Muscle of arm (tissue), 12 donors: ENCODE measurements around the gene CYP11A1. TPM values are rescaled to one million over a fixed set of nuclear protein-coding genes. Genes with fewer than 3 reads are reported as not detected.

ENCODE experiments used
- DNase-seq: peaks from one replicate; pipeline ENCODE4 v3.0.0-alpha.2; 2013
- polyA plus RNA-seq, 12 donors: library from polyadenylated mRNA; unstranded; fragments of 120-200 nt; gene quantifications; one replicate each; pipeline ENCODE4 v1.2.1, GENCODE V29; 2013; ENCODE audit not compliant: insufficient read length in 12 of 12

The CYP11A1 gene
- polyA plus RNA-seq, 12 donors: 1.1 to 2.5 (median 1.7) TPM; not detected in 2

DNA sequence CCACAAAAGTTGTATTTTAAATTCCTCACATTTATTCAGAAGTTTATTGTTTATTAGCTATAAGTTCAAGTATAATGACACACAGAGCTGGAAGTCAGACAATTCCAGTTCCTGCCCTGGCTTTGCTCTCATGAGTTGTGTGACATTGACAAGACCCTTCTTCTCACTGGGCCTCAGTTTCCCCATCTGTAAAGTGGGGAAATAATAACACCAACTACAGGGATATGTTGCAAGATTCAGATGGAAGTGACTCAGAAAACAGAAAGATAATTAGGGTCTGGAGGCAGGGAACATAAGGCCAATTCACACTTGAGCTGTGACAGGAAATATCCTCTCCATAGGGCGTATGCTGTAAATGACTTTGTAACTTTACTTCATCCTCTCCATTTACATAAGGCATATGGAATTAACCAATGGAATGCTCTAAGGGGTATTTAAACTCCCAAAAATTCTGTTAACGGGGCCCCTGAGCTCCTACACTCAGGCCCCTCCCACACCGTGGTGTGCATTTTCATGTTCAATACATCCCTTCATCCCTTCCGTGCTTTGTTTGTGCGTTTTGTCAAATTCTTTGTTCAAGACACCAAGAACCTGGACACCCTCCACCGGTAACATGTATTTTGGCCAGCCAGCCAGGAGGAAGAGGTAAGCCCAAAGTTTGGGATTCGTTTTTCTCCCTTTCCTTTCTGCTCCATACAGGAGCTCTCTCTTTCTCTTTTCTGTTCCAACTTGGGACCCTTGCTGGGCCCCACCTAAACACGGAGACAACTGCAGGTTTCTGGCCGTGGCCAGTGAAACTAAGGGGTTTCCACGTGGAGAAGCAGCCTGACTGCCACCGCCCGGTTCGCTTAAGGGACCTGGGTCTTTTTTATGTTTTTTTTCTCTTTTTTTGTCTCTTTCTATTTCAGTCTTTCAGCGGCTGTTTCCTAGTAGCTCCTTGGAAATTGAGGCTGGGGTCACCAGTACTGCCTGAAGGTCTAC, 16.9 kb downstream of the CYP11A1 start:
- no peak for DNase-seq

DNA sequence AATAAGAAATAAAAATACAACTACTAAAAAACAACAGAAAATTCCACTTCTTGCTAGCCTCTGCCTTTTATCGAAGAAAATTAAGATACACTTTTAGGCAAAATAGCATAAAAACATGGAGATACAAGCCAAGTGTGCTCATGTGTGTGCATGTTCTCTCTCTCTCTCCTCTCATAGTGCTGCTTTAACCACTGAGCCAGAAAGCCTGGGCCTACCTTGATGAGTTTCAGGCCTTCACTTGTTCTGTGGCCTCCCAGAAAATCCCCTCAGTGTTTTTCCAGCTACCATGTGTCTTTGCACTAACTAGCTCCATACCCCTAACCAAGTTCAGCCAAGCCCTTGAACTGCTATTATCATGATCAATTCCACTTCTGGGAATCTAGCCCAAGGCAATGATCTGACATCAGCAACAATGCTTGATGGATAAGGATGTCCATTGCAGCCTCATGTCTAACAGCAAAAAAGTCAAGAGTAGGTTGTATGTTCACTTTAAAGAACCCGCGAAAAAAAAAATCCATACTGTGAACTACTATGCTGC, 18.1 kb downstream of the CYP11A1 start:
- no peak for DNase-seq

DNA sequence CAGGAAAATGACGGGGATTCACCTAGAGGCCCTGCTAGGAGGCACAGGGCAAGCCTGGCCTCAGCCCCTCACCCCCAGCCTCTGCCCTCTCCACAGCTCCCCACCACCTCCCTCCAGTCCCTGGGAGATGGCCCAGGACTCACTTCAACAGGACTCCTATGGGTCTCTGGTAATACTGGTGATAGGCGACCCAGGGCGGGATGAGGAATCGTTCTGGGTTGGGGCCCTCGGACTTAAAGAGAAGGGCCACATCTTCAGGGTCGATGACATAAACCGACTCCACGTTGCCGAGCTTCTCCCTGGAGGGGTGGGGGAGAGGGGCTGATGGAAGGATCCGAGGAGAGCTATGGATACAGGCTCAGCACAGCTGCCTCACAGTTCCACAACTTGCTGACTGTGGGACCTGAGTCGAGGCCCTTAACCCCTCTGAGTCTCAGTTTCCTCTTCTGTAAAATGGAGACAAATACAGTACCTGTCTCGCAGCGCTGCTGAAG, 19.6 kb downstream of the CYP11A1 start:
- DNase-seq: no peak

DNA sequence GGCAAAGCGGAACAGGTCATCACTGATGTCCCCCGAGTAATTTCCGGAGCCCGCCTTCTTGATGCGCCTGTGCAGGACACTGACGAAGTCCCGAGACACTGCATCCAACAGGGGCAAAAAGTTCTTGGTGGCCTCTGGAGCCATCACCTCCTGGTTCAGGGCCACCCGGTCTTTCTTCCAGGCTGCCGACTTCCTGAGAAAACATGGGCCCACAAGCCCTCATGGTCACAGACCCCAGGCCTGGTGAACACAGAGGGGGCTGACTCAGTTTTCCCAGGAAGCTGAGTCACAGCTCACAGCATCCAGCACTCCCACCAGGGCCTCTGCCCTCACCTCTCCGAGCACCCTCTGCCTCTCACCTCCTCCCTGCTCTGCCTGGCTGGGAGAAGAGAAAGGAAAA, 22.4 kb downstream of the CYP11A1 start:
- DNase-seq: no peak

DNA sequence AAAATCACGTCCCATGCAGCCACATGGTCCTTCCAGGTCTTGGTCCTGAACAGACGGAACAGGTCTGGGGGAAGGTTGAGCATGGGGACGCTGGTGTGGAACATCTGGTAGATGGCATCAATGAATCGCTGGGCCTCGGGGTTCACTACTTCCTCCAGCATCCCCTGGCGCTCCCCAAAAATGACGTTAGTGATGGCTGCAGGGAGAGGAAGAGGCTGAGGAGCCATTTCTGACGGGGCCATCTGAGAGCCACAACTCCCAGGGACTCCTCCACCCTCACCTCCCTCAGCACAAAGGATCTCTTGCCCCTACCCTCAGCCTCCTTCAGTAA, 23.7 kb downstream of the CYP11A1 start:
- no peak for DNase-seq

DNA sequence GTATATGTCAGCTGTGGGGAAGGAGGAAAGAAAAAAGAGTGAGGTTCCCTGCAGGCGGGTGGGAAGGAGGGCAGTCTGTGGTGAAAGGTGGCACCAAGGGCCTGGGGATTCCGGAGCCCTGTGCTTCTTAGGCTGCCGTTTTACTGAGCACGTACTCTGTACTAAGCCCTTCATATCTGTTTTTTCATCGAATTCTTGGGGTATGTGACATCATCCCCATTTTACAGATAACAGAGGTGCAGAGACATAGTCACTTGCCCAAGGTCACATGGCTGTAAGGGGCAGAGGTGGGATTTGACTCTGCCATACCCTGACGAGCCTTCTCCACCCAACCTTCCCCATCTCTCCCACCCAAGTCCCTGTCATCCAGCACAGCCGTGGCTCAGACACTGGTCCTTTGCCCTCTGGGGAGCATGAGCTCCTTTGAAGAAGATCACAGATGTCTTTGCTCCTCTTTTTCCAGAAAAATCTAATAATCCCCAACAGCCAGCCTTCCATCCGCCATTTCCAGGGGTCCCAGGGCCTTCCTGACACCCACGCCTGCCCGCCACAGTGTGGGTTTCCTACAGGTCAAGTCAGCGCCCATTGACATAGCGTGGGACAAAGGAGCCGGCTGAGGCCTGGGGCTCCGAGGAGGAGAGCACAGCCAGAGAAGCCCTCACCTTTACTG, 24.2 kb downstream of the CYP11A1 start:
- no peak for DNase-seq

DNA sequence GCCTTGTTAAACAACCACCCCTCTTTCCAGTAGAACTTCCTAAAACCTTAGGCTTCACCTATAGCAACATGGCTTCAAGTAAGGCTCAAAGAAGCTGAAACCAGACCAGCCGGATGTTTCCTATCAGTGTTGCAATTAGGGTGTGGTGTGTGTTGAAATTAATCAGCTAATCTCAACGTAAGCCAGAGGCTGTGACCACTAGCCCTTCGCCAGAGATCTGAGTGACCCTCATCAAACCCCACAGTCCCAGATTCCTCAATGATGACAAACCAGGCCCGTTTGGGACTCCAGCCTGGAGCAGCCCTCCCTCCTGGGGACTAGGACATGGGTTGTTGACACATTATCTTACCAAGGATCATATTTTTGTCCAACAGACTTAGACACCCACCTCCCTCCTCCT, 27.3 kb downstream of the CYP11A1 start:
- no peak for DNase-seq

DNA sequence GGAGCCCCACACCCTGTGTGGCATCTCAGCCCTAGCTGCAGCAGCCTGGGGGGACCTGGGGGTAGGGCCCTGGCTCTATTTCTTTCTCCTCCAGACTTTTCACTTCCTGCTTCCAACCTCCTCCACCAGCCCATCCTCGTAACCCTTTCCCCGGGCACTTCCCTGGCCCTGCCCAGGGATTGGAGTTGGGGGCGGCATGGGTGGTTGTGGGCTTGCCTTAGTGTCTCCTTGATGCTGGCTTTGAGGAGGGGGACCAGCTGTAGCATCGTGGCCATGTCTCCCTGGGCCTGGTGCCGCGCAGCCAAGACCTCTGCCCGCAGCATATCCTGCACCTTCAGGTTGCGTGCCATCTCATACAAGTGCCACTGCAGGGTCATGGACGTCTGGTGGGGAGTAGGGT, 28.1 kb downstream of the CYP11A1 start:
- no peak for DNase-seq

DNA sequence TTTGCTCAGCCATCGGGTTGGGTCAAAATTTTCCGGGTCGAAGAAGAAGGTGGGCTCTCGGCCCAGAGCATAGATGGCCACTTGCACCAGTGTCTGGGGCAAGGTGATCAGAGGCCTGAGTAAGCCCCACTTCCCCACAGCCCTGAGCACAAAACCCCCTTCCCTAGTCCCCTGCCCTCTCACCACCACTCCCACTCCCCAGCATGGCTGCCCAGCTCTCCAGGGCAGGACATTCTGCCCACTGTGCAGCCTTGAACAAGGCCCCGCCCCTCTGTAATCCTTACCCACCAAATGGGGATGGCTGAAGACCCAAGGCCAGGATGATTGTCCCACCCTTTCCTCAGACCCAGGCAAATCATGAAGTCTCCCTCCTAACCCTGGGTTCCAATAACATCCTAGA, 28.8 kb downstream of the CYP11A1 start:
- DNase-seq: no peak

DNA sequence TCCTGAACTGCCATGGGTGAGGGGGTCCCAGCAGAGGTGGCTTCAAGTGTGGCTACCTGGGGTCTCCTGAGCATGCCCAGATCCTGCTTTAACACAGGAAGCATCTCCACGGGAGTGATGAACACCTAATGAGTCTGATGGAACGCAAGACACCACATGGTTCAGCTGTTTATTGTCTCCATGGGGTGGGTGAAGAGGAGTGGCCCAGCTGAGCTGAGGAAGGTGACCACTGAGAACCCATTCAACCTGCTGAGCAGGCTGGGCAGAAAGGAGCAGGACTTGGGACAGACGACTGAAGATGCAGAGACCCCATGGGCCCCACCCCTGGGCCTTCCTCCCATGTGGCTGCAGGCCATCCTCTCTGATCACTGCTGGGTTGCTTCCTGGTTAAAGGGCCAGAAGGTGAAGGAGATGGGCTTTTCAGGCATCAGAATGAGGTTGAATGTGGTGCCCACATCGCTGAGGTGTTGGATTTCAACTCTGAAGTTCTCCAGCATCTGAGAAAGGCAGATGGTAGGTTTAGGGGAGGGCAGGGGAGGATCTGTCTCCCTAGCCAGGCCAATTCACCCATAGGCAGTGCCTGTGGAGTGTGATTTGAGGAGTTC, 29.7 kb downstream of the CYP11A1 start:
- no peak for DNase-seq

DNA sequence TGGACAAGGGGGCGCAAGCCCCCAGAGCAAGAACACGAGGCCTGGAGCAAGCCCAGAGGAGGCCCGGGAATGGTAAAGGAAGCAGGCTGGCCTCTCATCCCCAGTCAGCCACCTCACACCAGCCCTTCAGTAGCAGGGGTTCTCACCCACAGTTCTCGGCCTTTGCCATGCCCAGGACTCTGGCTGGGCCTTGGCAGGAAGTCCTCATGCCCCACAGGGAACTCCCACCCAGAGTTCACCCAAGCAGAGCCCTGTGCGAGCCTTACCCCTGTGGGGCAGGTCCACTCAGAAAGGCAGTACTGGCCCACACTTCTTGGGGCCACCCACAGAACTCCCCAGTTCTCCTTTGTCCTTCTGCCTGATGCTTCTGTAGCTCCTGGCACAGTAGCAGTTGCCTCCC, 30.3 kb downstream of the CYP11A1 start:
- DNase-seq: no peak

DNA sequence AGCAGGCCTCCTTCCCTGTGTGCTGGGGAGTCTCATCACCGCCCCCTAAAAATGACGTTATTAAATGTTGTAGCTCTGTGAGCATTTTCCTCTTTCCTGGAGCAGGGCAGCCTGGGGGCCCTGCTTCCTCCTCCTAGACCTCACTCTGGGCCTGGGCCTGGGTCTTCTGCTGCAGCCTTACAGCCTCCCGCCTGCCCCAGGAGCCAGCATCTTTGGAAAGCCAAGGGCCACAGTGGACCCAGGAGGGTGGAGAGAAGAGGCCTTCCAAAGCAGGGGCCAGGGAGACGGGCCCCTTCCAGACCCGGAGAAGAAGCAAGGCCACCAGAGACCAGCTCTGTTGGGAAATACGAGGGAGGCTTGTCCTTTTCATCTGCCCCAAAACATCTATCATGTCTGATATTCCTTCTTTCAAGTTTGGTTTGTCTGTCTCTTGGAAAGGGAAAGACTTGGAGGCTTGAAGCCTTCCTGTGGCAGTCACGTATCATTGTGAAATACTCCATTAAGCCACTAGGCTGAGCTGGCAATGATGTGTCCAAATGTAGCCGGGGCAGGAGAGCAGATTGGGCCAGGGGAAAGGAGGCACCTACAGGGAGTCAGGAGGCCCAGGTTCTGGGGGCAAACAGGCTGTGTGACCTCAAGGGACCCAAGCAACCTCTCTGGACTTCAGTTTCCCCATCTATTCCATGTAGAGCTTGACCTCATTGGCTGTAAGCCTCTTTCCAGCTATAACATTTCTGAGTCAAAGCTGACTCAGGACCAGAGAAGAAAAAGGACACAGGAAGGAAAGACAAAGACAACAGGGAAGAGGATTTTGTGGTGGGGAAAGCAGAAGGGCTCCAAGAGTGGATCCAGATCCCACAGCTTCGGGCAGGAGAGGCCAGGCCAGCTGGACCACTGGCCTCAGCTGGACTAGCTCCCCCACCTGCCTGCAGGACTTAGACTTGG, 31.1 kb downstream of the CYP11A1 start:
- DNase-seq: no peak

DNA sequence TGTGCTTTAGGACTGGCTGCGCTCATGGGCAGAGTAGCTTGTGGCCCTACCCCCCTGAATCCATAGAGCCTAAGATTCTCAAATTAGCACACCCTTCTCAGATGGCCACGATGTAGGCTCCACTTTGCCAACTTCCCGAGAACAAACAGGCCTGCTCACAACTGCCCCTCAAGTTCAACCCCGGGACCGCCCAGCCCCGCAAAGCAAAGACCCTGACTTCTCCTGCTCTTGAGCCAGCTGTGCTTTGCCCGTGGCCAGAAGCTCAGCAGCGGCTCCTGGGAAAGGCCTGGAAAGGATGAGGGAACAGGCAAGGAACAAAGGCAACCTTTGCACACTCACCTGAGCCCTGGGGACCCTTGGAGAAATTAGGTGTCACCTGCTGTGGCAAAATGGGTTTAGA, 32.0 kb downstream of the CYP11A1 start:
- DNase-seq: no peak

DNA sequence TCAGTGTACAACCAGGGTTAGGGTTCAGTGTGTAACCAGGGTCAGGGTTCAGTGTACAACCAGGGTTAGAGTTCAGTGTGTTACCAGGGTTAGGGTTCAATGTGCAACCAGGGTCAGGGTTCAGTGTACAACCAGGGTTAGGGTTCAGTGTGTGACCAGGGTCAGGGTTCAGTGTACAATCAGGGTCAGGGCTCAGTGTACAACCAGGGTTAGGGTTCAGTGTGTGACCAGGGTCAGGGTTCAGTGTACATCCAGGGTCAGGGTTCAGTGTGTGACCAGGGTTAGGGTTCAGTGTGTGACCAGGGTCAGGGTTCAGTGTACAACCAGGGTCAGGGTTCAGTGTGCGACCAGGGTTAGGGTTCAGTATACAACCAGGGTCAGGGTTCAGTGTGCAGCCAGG, 33.3 kb downstream of the CYP11A1 start:
- no peak for DNase-seq

DNA sequence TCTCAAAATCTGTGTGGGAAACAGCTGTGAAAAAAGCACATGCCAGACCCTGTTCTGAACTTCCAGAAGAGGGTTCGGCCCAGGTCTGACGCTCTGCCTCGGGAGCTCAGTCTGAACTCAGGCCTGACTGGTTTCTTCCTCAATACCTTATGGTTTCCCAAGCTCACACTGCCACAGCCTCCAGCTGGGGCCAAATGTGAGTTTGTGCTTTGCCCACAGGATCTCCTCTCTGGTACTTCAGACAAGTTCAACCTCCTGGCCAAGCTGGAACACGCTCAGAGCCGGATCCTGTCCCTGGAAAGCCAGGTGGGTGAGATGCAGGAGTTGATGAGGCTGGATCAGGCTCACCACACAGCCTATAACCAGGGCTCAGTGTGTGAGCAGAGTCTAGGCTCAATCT, 33.8 kb downstream of the CYP11A1 start:
- no peak for DNase-seq

DNA sequence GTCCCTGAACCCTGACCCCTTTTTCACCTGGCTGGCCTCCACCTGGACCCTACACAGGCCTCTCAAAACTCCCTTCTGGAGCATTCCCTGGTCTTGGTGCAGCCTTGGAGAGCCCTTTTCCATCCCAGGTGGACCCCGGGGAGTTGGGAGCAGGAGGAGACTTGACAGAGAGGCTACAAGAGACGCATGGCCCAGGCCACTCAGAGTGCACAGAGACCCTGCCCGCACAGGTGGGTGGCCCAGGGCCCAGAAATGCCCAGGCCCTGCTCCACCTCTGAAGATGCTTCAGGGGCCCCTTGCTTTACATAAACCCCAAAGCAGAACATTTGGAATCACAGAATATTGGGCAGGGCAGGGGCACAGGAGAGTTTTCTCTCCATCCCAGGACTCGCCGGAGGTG, 34.4 kb downstream of the CYP11A1 start:
- no peak for DNase-seq

DNA sequence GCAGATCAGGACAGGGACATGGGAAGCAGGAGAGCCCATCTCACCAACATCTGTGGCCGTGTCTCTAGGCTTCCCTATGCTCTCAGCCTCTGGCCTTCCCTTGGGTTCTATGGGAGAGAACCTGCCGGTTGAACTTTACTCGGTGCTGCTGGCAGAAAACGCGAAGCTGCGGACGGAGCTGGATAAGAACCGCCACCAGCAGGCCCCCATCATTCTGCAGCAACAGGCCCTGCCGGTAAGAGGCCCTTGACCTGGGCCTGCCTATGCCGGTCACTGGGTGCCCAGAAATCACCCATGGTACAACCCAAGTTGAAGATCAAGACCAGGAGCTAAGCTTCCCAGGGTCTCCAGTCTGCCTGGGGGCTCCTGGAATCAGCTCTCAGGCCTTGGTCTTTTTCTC, 34.8 kb downstream of the CYP11A1 start:
- DNase-seq: no peak

DNA sequence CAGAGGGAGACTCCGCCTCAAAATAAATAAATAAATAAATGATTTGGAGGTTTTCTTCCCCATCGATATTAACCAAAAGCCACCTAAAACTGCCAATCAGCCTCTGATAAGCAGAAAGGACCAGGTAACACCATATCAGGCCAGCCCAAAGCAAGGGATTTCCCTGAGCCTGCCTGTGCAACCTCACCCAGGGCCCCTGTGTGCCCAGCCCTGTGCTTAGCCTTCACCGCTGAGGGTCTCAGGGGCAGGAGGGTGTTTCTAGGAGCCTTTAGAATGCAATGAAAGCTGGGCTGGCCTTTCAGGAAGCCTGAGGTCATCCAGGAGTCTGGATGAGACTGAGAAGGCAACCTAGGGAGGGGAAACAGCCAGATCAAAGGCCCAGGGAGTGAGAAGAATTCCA, 35.4 kb downstream of the CYP11A1 start:
- no peak for DNase-seq

DNA sequence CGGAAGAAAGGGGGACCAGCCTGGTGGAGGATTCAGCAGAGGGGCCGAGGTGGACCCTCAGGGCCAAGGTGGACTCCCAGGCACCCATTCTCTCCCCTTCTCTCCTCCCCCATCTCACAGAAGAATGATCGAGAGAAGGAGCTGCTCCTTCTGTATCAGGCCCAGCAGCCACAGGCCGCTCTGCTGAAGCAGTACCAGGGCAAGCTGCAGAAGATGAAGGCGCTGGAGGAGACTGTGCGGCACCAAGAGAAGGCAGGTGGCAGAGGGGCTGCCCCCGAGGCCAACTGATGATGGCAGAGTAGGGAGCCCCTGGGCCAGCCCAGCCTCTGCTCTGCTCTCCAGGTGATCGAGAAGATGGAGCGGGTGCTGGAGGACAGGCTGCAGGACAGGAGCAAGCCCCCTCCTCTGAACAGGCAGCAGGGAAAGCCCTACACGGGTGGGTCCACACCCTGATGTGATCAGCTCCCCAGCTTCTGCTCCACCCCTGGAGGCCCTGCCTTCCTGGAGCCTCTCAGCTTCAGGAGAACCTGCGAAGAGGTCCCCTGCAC, 36.5 kb downstream of the CYP11A1 start:
- DNase-seq: no peak

DNA sequence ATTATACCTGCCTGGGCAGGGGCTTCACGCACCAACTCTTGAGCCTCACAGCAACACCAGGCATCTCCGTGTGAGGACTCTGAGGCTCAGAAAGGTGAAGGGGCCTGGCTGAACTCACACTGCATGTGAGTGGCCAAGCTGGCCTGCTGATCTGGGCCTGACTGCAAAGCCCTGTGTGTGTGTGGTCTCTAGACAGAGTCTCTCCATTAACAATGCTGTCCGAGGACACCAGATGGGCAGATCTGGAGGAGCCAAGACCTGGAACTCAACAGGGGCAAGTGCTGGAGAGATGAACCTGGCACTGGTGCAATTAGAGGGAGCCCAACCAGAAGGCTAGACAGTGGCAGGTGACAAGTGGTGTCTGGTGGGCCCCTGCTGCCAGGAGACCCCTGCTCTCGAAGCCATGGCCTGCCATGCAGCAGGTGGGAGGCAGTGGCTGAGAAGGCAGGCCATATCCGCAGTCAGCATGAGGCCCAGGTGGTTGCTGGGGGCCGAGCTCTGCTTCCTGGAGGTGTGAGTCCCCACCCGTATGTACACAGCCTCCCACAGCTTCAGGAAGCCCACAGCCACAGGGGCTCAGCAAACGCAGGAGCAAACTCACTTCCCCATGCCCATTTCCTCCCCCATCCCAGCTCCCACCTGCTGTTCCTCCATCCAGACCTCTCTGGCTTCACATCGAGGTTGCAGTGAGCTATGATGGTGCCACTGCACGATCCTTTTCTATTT, 39.0 kb downstream of the CYP11A1 start:
- no peak for DNase-seq
